ENCODE data around the gene THSD4.

Gene THSD4

GRCh38 chr15:71465131-71465955 is 350.1 kb downstream of the THSD4 start:
- no peak for DNase-seq

GRCh38 chr15:71468715-71469114 is 353.4 kb downstream of the THSD4 start:
- DNase-seq, result no peak

- DNase-seq, result no peak
Observed at GRCh38 chr15:71469413-71469812, 354.1 kb downstream of the THSD4 start.

GRCh38 chr15:71471347-71471746 is 356.1 kb downstream of the THSD4 start:
- no peak for DNase-seq

GRCh38 chr15:71472566-71472965 is 357.3 kb downstream of the THSD4 start:
- DNase-seq, result no peak

GRCh38 chr15:71473751-71474150 is 358.5 kb downstream of the THSD4 start:
- no peak for DNase-seq

- no peak for DNase-seq
Observed at GRCh38 chr15:71476823-71477222, 361.6 kb downstream of the THSD4 start.

- DNase-seq, result no peak
Observed at GRCh38 chr15:71480556-71480955, 365.3 kb downstream of the THSD4 start.

- DNase-seq, result no peak
Observed at GRCh38 chr15:71484080-71484479, 368.8 kb downstream of the THSD4 start.

- DNase-seq, result no peak
Observed at GRCh38 chr15:71485094-71485693, 369.9 kb downstream of the THSD4 start.

GRCh38 chr15:71489570-71489969 is 374.3 kb downstream of the THSD4 start:
- DNase-seq, result no peak

- no peak for DNase-seq
Observed at GRCh38 chr15:71493526-71493925, 378.3 kb downstream of the THSD4 start.

GRCh38 chr15:71494563-71495397 is 379.5 kb downstream of the THSD4 start:
- no peak for DNase-seq

- no peak for DNase-seq
Observed at GRCh38 chr15:71495398-71495780, 380.1 kb downstream of the THSD4 start.

- no peak for DNase-seq
Observed at GRCh38 chr15:71496336-71496955, 381.2 kb downstream of the THSD4 start.

- DNase-seq, result no peak
Observed at GRCh38 chr15:71501344-71502076, 386.2 kb downstream of the THSD4 start.

- no peak for DNase-seq
Observed at GRCh38 chr15:71502077-71502432, 386.8 kb downstream of the THSD4 start.

- no peak for DNase-seq
Observed at GRCh38 chr15:71505962-71506361, 390.7 kb downstream of the THSD4 start.

- no peak for DNase-seq
Observed at GRCh38 chr15:71506946-71507345, 391.7 kb downstream of the THSD4 start.

GRCh38 chr15:71508081-71508682 is 392.9 kb downstream of the THSD4 start:
- no peak for DNase-seq

GRCh38 chr15:71509139-71509538 is 393.9 kb downstream of the THSD4 start:
- no peak for DNase-seq

GRCh38 chr15:71510763-71511162 is 395.5 kb downstream of the THSD4 start:
- DNase-seq, result no peak

Data from stimulated activated CD8-positive, alpha-beta memory T cell treated with anti-CD3 and anti-CD28 coated beads, Interleukin-4, amount 100 ng/mL, for 48 hours (primary cell).